Lower leg skin (tissue), 3 donors: ENCODE results near the gene ARHGEF26.

Experiments
- POLR2A ChIP-seq, 2 donors: fragments of 450-650 bp; IDR thresholded peaks; one replicate each; pipeline ENCODE4 v1.6.1; 2016 to 2017; ENCODE audit warnings: antibody characterized with exemption in 2 of 2, mild to moderate bottlenecking in 1 of 2, moderate library complexity in 1 of 2
- TF ChIP-seq, protein P1 (sequence below), 3 donors: fragments of 450-650 bp; IDR thresholded peaks; one replicate each; pipeline ENCODE4 v1.5.1; 2016; ENCODE audit warnings: antibody characterized with exemption in 3 of 3, mild to moderate bottlenecking in 3 of 3, moderate library complexity in 2 of 3

DNA sequence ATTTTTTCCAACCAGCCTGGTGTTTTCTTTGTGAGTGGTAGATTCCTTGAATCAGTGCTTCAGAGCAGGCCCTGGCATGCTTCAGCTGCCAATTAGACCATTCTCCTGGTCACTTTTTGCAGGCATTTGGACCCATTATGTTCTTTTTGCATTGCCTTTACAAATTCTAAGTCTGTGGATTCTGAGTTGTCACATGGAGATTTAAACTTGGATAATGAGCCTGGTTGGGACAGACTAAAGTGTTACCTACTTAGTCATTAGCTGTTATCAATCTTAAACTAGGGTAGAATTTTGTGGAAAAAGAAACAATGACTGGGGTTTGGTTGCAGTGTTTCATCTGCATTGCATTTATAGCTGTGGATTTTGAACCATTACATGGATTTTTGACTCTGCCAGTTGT is 40.6 kb downstream of the ARHGEF26 start:
- TF ChIP-seq, protein P1, sequence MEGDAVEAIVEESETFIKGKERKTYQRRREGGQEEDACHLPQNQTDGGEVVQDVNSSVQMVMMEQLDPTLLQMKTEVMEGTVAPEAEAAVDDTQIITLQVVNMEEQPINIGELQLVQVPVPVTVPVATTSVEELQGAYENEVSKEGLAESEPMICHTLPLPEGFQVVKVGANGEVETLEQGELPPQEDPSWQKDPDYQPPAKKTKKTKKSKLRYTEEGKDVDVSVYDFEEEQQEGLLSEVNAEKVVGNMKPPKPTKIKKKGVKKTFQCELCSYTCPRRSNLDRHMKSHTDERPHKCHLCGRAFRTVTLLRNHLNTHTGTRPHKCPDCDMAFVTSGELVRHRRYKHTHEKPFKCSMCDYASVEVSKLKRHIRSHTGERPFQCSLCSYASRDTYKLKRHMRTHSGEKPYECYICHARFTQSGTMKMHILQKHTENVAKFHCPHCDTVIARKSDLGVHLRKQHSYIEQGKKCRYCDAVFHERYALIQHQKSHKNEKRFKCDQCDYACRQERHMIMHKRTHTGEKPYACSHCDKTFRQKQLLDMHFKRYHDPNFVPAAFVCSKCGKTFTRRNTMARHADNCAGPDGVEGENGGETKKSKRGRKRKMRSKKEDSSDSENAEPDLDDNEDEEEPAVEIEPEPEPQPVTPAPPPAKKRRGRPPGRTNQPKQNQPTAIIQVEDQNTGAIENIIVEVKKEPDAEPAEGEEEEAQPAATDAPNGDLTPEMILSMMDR (IDR thresholded peaks at IDR 0.05): no peak
- TF ChIP-seq POLR2A (IDR thresholded peaks at IDR 0.05): no peak
